Uterus (tissue), 2 donors: ENCODE measurements around the gene TNFAIP2.

ENCODE experiments used
- POLR2A ChIP-seq, 2 donors: fragments of 450-650 bp; IDR thresholded peaks; one replicate each; pipeline ENCODE4 v1.6.1; 2016; ENCODE audit warnings: antibody characterized with exemption in 2 of 2, mild to moderate bottlenecking in 1 of 2, moderate library complexity in 1 of 2
- TF ChIP-seq, protein P1 (sequence below), 4 experiments: fragments of 200-600 bp in 2 of 4; fragments of 450-650 bp in 2 of 4; sonication (generic) in 2 of 4; IDR thresholded peaks; one replicate each; pipeline ENCODE4 v1.5.1; 2016 to 2019; ENCODE audit warnings: antibody characterized with exemption in 4 of 4, mild to moderate bottlenecking in 2 of 4, moderate library complexity in 1 of 4

- TF ChIP-seq, protein P1, sequence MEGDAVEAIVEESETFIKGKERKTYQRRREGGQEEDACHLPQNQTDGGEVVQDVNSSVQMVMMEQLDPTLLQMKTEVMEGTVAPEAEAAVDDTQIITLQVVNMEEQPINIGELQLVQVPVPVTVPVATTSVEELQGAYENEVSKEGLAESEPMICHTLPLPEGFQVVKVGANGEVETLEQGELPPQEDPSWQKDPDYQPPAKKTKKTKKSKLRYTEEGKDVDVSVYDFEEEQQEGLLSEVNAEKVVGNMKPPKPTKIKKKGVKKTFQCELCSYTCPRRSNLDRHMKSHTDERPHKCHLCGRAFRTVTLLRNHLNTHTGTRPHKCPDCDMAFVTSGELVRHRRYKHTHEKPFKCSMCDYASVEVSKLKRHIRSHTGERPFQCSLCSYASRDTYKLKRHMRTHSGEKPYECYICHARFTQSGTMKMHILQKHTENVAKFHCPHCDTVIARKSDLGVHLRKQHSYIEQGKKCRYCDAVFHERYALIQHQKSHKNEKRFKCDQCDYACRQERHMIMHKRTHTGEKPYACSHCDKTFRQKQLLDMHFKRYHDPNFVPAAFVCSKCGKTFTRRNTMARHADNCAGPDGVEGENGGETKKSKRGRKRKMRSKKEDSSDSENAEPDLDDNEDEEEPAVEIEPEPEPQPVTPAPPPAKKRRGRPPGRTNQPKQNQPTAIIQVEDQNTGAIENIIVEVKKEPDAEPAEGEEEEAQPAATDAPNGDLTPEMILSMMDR (IDR thresholded peaks at IDR 0.05) = no peak
- TF ChIP-seq POLR2A (IDR thresholded peaks at IDR 0.05) = no peak
These were observed 6.9 kb downstream of the TNFAIP2 start for GRCh38 chr14:103130017-103130764.
